WTC11 (cell line): Measurements from ENCODE around the gene SUGP2. TPM values are rescaled to one million over a fixed set of nuclear protein-coding genes. Genes with fewer than 3 reads are reported as not detected.

Source experiments
- ATAC-seq: fragments of 200-7000 bp; cut with Tn5 transposase; 2 replicates; pipeline ENCODE4 v1.10.0; 2021; ENCODE audit warnings: mild to moderate bottlenecking, moderate library complexity
- CTCF ChIA-PET: fragments of 300-600 bp; sonication (Branson Sonifier 250); formaldehyde crosslinking; loops from one replicate; lab custom pipeline; 2021; ENCODE audit warnings: antibody characterized with exemption; lab: Charles Lee
- POLR2A ChIA-PET: fragments of 350-600 bp; sonication (Branson Sonifier 250); formaldehyde crosslinking; loops from one replicate; lab custom pipeline; 2021; ENCODE audit warnings: antibody characterized with exemption; lab: Charles Lee
- DNase-seq: peaks from one replicate; pipeline ENCODE4 v3.0.0; 2021; ENCODE audit warnings: low spot score
- H3K27ac Mint-ChIP-seq: 2 replicates; pipeline ENCODE4 v1.8.0; 2021; ENCODE audit warnings: mixed read lengths
- H3K27me3 Mint-ChIP-seq: 2 replicates; pipeline ENCODE4 v1.8.0; 2021; ENCODE audit warnings: low read depth, mild to moderate bottlenecking, moderate library complexity, mixed read lengths
- H3K36me3 Mint-ChIP-seq: 2 replicates; pipeline ENCODE4 v1.8.0; 2021; ENCODE audit warnings: mixed read lengths
- H3K4me1 Mint-ChIP-seq: 2 replicates; pipeline ENCODE4 v1.8.0; 2022; ENCODE audit warnings: mixed read lengths
- H3K4me3 Mint-ChIP-seq: 2 replicates; pipeline ENCODE4 v1.8.0; 2021; ENCODE audit warnings: mild to moderate bottlenecking, moderate library complexity, mixed read lengths
- H3K9me3 Mint-ChIP-seq: 2 replicates; pipeline ENCODE4 v1.8.0; 2021; ENCODE audit warnings: mixed read lengths
- CREB1 ChIP-seq: sonication (generic); formaldehyde crosslinking; IDR thresholded peaks from 2 replicates; pipeline ENCODE4 v1.8.0; 2023; ENCODE audit warnings: mild to moderate bottlenecking, missing genetic modification reagents
- CTCF ChIP-seq: fragments of 200-600 bp; IDR thresholded peaks from 2 replicates; pipeline ENCODE4 v1.8.0; 2022; ENCODE audit warnings: antibody characterized with exemption
- ELF4 ChIP-seq: sonication (generic); formaldehyde crosslinking; IDR thresholded peaks from 2 replicates; pipeline ENCODE4 v1.8.1; 2022; ENCODE audit warnings: low read depth, mild to moderate bottlenecking, moderate library complexity, missing genetic modification reagents
- GTF2I ChIP-seq: fragments of 250-450 bp; sonication (Bioruptor Pico); conservative IDR thresholded peaks from 2 replicates; pipeline ENCODE4 v1.4.0; 2021; ENCODE audit warnings: mild to moderate bottlenecking
- KAT7 ChIP-seq: sonication (generic); formaldehyde crosslinking; IDR thresholded peaks from 2 replicates; pipeline ENCODE4 v1.8.1; 2023; ENCODE audit warnings: missing genetic modification reagents, mild to moderate bottlenecking, borderline replicate concordance
- MAX ChIP-seq: sonication (generic); formaldehyde crosslinking; IDR thresholded peaks from 2 replicates; pipeline ENCODE4 v1.8.0; 2022; ENCODE audit warnings: mild to moderate bottlenecking, missing genetic modification reagents
- MXD4 ChIP-seq: fragments of 250-450 bp; sonication (Bioruptor Pico); IDR thresholded peaks from 2 replicates; pipeline ENCODE4 v1.8.0; 2021; ENCODE audit warnings: mild to moderate bottlenecking, moderate library complexity, borderline replicate concordance
- NFE2L1 ChIP-seq: sonication (generic); formaldehyde crosslinking; IDR thresholded peaks from 2 replicates; pipeline ENCODE4 v1.8.1; 2023; ENCODE audit warnings: missing genetic modification reagents
- PRDM15 ChIP-seq: sonication (generic); formaldehyde crosslinking; IDR thresholded peaks from 2 replicates; pipeline ENCODE4 v1.8.0; 2022; ENCODE audit warnings: missing genetic modification reagents
- SOX15 ChIP-seq: fragments of 250-450 bp; sonication (Bioruptor Pico); IDR thresholded peaks from 2 replicates; pipeline ENCODE4 v1.9.0; 2021; ENCODE audit warnings: mild to moderate bottlenecking
- TEAD4 ChIP-seq: sonication (generic); formaldehyde crosslinking; IDR thresholded peaks from 2 replicates; pipeline ENCODE4 v1.8.0; 2022; ENCODE audit warnings: mild to moderate bottlenecking, missing genetic modification reagents
- ZNF416 ChIP-seq: fragments of 250-450 bp; sonication (Bioruptor Pico); IDR thresholded peaks from 2 replicates; pipeline ENCODE4 v1.9.0; 2021; ENCODE audit warnings: mild to moderate bottlenecking, inconsistent platforms
- ZNF423 ChIP-seq: fragments of 250-450 bp; sonication (Bioruptor Pico); IDR thresholded peaks from 2 replicates; pipeline ENCODE4 v2.1.2; 2022; ENCODE audit warnings: mild to moderate bottlenecking, moderate library complexity
- total RNA-seq: library from RNA; stranded (reverse); gene quantifications from 3 replicates; pipeline ENCODE4 v1.2.3, GENCODE V29; 2021

Gene SUGP2
- total RNA-seq, 1 experiment from 2014 or later = 160 TPM

- TF ChIP-seq PRDM15 (CRISPR knock-in tag) = no peak
- TF ChIP-seq NFE2L1 = no peak
- TF ChIP-seq, all 79 proteins: peak for 0
Measured at GRCh38 chr19:19054939-19055440, 21.7 kb upstream of the SUGP2 start (continued).

GRCh38 chr19:19054315-19054938 lies 21.1 kb upstream of the SUGP2 start:
- TF ChIP-seq SOX15 (CRISPR knock-in tag) = no peak
- TF ChIP-seq ZNF423 (CRISPR knock-in tag) = no peak
- TF ChIP-seq TEAD4 (CRISPR knock-in tag) = no peak
- no peak for TF ChIP-seq MXD4 (CRISPR knock-in tag)
- TF ChIP-seq GTF2I (CRISPR knock-in tag) = no peak
- TF ChIP-seq CREB1 (CRISPR knock-in tag) = no peak
- no peak for TF ChIP-seq ZNF416 (CRISPR knock-in tag)
- TF ChIP-seq, all 79 proteins: peak for 0
- Mint-ChIP-seq H3K4me3 (no peak overlapping the region), H3K27ac (no peak overlapping the region), H3K27me3 (no peaks in the 10 kb centered on the region), H3K9me3 (no peaks in the 10 kb centered on the region), H3K4me1 (no peaks in the 10 kb centered on the region), H3K36me3 (peaks cover 50% of the 10 kb centered on the region)
- ATAC-seq (no peak), DNase-seq (no peak)
- ChIA-PET CTCF (interaction anchor here (0.9 to 4.5 kb wide), 4 partner anchors 9 to 66 kb away, joined by 3 to 18 read pairs (median 8); no protein-coding TSS in a partner anchor), POLR2A (interaction anchor here (0.6 kb wide), 1 partner anchor 9 kb away, joined by 5 read pairs; no protein-coding TSS in a partner anchor)

GRCh38 chr19:19053508-19054314 lies 20.4 kb upstream of the SUGP2 start:
- no peaks in the 10 kb centered on the region for H3K9me3 Mint-ChIP-seq
- H3K4me3 Mint-ChIP-seq = no peak overlapping the region
- CTCF ChIA-PET = interaction anchor here (0.9 to 4.5 kb wide), 5 partner anchors 9 to 67 kb away, joined by 3 to 18 read pairs (median 4); no protein-coding TSS in a partner anchor

More at GRCh38 chr19:19053508-19054314, 20.4 kb upstream of the SUGP2 start:
- Mint-ChIP-seq H3K27ac (no peak overlapping the region), H3K4me1 (no peaks in the 10 kb centered on the region), H3K27me3 (no peaks in the 10 kb centered on the region), H3K36me3 (peaks cover 51% of the 10 kb centered on the region)
- ATAC-seq (peak; percentile 84), DNase-seq (peak; percentile 84)
- POLR2A ChIA-PET = interaction anchor here (0.6 kb wide), 2 partner anchors 9 to 52 kb away, joined by 4 to 5 read pairs; no protein-coding TSS in a partner anchor
- TF ChIP-seq KAT7 = no peak
- no peak for TF ChIP-seq TEAD4 (CRISPR knock-in tag)
- TF ChIP-seq CTCF = peak; percentile 73; the same call in 1 of the 2 replicates
- no peak for TF ChIP-seq MAX (CRISPR knock-in tag)
- TF ChIP-seq ELF4 (CRISPR knock-in tag) = no peak
